Right atrium auricular region (tissue), 2 donors: ENCODE data around the gene ERAL1. TPM values are rescaled to one million over a fixed set of nuclear protein-coding genes. Genes with fewer than 3 reads are reported as not detected.

Experiments used
- DNase-seq: peaks from one replicate; pipeline ENCODE4 v3.0.0-alpha.2; 2019; ENCODE audit warnings: low spot score
- H3K27ac ChIP-seq, 2 donors: fragments of 200-600 bp; sonication (generic); 1 replicate in 1 of 2; 2 replicates in 1 of 2; pipeline ENCODE4 v1.5.1; 2016 to 2019
- H3K27me3 ChIP-seq, 2 donors: fragments of 200-600 bp; sonication (generic); one replicate each; pipeline versions ENCODE4 v1.5.1 to v1.6.0; 2017 to 2019
- H3K36me3 ChIP-seq: fragments of 200-600 bp; sonication (generic); one replicate; pipeline ENCODE4 v1.5.1; 2016
- H3K4me1 ChIP-seq, 2 donors: fragments of 200-600 bp; sonication (generic); one replicate each; pipeline versions ENCODE4 v1.5.1 to v1.6.0; 2017 to 2019
- H3K4me3 ChIP-seq, 2 donors: fragments of 200-600 bp; sonication (generic); 1 replicate in 1 of 2; 2 replicates in 1 of 2; pipeline ENCODE4 v1.5.1; 2017 to 2019; ENCODE audit warnings: mild to moderate bottlenecking in 1 of 2, moderate library complexity in 1 of 2
- H3K9me3 ChIP-seq, 2 donors: fragments of 200-600 bp; sonication (generic); one replicate each; pipeline ENCODE4 v1.5.1; 2019
- total RNA-seq, 2 donors: library from RNA; depleted of rRNA; stranded (reverse); fragments of >200 nt; gene quantifications; one replicate each; pipeline ENCODE4 v1.1.0, GENCODE V29; 2016
- TF ChIP-seq, protein P1 (sequence below), 2 donors: fragments of 200-600 bp; sonication (generic); IDR thresholded peaks; one replicate each; pipeline ENCODE4 v1.5.1; 2019; ENCODE audit warnings: antibody characterized with exemption in 2 of 2

ERAL1 gene
- total RNA-seq, 2 donors from 2014 or later, result 32.0 to 51.4 TPM

DNA sequence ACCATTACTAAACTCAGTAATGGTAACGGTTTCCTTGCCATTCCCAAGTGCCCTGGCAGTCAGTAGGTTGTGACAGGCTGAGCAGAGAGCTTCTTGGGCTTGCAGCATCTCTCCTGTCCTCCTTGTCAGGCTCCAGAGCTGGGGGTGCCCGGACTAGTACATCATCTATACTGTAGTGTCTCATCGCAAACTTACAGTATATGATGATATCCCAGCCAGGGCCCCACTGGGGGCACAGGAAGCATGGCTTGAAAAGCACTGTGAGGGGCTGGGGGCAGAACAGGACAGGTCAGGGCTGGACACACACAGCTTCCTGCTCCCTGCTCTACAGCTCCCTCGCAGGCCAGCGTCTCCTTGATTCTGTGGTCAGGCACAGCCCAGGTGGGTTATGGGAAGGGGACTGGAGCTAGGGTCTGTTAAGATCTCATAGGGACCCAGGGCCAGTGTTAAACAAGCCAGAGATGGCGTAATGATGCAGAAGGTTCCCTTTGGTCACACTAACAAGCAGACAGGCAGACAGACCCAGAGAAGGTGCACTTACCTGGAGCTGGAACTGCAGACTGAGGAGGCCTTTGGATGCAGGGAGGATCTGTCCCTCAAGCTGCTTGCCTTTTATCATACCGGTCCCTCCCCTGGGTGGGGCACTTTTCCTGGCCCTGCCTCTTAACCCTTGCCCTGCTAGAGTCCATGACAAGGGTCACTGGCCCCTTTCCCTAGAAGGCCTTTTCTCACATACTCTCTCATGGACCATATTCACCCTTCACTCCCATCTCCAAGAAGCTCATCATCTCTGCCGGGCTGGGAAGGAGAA lies 6.8 kb downstream of the ERAL1 start:
- Histone ChIP-seq H3K9me3 (no peaks in the 10 kb centered on the region), H3K27ac (no peak overlapping the region), H3K4me1 (no peaks in the 10 kb centered on the region), H3K4me3 (no peak overlapping the region), H3K27me3 (no peaks in the 10 kb centered on the region), H3K36me3 (peaks cover 34% of the 10 kb centered on the region)
- DNase-seq, result no peak
- TF ChIP-seq, protein P1, sequence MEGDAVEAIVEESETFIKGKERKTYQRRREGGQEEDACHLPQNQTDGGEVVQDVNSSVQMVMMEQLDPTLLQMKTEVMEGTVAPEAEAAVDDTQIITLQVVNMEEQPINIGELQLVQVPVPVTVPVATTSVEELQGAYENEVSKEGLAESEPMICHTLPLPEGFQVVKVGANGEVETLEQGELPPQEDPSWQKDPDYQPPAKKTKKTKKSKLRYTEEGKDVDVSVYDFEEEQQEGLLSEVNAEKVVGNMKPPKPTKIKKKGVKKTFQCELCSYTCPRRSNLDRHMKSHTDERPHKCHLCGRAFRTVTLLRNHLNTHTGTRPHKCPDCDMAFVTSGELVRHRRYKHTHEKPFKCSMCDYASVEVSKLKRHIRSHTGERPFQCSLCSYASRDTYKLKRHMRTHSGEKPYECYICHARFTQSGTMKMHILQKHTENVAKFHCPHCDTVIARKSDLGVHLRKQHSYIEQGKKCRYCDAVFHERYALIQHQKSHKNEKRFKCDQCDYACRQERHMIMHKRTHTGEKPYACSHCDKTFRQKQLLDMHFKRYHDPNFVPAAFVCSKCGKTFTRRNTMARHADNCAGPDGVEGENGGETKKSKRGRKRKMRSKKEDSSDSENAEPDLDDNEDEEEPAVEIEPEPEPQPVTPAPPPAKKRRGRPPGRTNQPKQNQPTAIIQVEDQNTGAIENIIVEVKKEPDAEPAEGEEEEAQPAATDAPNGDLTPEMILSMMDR (IDR thresholded peaks at IDR 0.05), result no peak

DNA sequence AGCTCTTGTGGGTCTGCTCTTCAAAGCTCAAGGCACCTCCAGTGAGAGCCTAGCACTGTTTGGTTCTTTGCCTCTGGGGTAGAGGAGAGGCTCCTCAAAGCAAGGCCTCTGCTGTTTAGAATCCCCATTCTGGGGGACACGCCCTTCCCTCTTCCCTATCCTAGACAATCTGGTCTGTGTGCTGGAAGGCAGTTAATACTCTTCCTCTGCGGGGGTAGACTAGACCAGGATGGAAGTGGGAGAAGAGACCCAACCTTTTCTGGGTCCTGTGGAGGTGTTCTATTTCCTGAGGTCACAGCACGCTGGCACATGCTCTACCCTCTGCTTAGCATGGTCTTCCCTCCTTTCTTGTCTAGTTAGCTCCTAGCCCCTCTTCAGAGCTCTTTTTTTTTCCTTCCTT lies 7.7 kb downstream of the ERAL1 start:
- Histone ChIP-seq H3K9me3 (no peaks in the 10 kb centered on the region), H3K36me3 (peaks cover 34% of the 10 kb centered on the region), H3K4me3 (no peak overlapping the region), H3K27ac (no peak overlapping the region), H3K4me1 (no peaks in the 10 kb centered on the region), H3K27me3 (no peaks in the 10 kb centered on the region)
- DNase-seq, result no peak
- TF ChIP-seq, protein P1 (IDR thresholded peaks at IDR 0.05), result no peak

DNA sequence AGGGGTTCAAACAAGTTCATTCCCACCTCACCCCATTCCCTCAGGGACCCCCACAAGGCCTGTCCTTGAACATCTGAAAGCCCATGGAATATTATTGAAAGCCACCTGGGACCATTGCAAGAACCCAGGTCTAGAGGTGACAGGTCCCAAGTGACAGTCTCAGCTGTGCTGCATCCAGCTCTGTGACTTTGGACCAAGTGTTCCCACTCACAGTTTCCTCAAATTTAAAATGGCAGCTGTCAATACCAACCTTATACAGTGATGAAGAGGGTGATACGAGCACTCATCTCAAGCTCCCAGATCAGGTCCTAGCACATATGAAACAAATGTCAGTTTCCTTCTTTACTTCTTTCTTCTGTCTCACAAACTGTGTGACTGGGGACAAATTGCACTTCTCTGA lies 9.1 kb downstream of the ERAL1 start:
- peaks cover 20% of the 10 kb centered on the region for H3K36me3 ChIP-seq
- DNase-seq, result no peak
- H3K27me3 ChIP-seq, result no peaks in the 10 kb centered on the region
- H3K27ac ChIP-seq, result no peak overlapping the region
- no peaks in the 10 kb centered on the region for H3K9me3 ChIP-seq
- TF ChIP-seq, protein P1 (IDR thresholded peaks at IDR 0.05), result no peak
- no peaks in the 10 kb centered on the region for H3K4me1 ChIP-seq
- no peak overlapping the region for H3K4me3 ChIP-seq

DNA sequence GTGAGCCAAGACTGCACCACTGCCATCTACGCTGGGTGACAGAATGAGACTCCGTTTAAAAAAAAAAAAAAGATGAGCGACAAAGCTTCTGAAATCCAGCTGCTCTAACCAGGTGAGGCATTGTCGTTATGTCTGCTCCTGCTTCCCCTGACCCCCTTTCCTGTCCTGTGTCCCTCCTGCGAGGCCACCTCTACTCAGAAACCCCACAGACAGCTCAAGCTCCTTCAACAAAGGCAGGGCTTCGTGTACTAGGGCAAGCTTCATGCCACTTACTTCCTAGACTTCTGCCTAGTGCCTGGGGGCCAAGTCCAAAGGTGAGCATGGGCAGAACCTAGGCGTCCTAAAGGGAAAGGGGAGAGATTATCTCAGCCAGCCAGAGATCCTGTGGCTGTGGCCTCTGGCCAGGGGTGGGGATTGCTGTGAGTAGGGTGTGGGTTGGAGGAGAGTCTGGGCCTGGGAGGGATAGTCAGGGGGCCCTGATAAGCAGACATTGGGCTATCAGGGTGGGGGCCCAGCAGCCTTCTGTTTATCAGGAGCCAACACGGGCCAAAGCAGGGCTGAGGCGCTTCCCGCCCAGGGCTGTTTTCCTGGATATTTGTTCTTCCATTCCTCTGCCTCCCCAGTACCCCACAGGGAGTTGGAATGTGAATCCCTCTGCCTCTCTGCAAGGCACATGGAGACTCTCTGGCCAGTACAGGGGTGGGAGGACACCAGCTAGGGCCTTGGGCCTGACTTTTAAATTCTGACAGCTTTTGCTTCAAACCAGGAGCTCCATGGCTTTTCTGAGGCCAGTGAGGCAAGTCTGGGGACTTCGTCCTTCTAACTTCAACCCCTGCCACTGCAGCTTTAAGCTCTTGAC lies 10.4 kb downstream of the ERAL1 start:
- no peak overlapping the region for H3K4me3 ChIP-seq
- TF ChIP-seq, protein P1 (IDR thresholded peaks at IDR 0.05), result no peak
- no peak overlapping the region for H3K27ac ChIP-seq
- no peak for DNase-seq
- H3K9me3 ChIP-seq, result no peaks in the 10 kb centered on the region
- H3K36me3 ChIP-seq, result peaks cover 7% of the 10 kb centered on the region
- H3K4me1 ChIP-seq, result no peaks in the 10 kb centered on the region
- H3K27me3 ChIP-seq, result no peaks in the 10 kb centered on the region

DNA sequence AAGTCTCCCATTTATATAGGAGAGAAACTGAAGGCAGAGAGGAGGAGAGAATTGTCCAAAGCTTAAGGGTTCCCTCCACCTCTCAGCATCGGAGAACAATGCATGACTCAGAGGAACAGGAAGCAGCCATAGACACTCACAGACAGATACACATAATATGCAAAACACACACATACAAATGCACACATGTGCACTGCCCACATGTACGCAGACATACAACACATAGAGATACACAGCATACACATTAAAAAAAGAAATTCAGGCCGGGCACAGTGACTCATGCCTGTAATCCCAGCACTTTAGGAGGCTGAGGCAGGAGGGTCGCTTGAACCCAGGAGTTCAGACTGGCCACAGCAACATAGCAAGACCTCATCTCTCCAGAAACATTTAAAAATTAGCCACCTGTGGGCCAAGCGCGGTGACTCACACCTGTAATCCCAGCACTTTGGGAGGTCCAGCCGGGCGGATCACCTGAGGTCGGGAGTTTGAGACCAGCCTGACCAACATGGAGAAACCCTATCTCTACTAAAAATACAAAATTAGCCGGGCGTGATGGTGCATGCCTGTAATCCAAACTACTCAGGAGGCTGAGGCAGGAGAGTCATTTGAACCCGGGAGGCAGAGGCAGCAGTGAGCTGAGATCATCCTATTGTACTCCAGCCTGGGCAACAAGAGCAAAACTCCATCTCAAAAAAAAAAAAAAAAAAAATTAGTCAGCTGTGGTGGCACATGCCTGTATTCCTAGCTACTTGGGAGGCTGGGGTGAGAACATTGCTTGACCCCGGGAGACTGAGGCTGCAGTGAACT lies 11.3 kb downstream of the ERAL1 start:
- Histone ChIP-seq H3K4me3 (no peak overlapping the region), H3K27ac (no peak overlapping the region), H3K9me3 (no peaks in the 10 kb centered on the region), H3K27me3 (no peaks in the 10 kb centered on the region), H3K4me1 (no peaks in the 10 kb centered on the region), H3K36me3 (no peaks in the 10 kb centered on the region)
- DNase-seq, result no peak
- TF ChIP-seq, protein P1 (IDR thresholded peaks at IDR 0.05), result no peak
